Measurements from ENCODE around the gene MED28. TPM values are rescaled to one million over a fixed set of nuclear protein-coding genes. Genes with fewer than 3 reads are reported as not detected.
"Not testable (repeated sequence)": the region's sequence is repeated elsewhere in the genome, so short reads cannot be mapped to it uniquely, and the experiment has no call there.

Gene MED28
- total RNA-seq, 1 donor from 2014 or later = 92.5 TPM

- Mint-ChIP-seq H3K4me3 (no peak overlapping the region), H3K4me1 (ENCODE audit: unreplicated experiment) (no peaks in the 10 kb centered on the region), H3K36me3 (no peaks in the 10 kb centered on the region), H3K27ac (no peak overlapping the region), H3K27me3 (peaks cover 2% of the 10 kb centered on the region), H3K9me3 (no peaks in the 10 kb centered on the region)
- TF ChIP-seq, protein P1, sequence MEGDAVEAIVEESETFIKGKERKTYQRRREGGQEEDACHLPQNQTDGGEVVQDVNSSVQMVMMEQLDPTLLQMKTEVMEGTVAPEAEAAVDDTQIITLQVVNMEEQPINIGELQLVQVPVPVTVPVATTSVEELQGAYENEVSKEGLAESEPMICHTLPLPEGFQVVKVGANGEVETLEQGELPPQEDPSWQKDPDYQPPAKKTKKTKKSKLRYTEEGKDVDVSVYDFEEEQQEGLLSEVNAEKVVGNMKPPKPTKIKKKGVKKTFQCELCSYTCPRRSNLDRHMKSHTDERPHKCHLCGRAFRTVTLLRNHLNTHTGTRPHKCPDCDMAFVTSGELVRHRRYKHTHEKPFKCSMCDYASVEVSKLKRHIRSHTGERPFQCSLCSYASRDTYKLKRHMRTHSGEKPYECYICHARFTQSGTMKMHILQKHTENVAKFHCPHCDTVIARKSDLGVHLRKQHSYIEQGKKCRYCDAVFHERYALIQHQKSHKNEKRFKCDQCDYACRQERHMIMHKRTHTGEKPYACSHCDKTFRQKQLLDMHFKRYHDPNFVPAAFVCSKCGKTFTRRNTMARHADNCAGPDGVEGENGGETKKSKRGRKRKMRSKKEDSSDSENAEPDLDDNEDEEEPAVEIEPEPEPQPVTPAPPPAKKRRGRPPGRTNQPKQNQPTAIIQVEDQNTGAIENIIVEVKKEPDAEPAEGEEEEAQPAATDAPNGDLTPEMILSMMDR (conservative IDR thresholded peaks at IDR 0.05) = no peak
- DNase-seq (ENCODE audit: extremely low spot score, unreplicated experiment) = no peak
Measured at GRCh38 chr4:17657090-17657489, 42.6 kb downstream of the MED28 start.

DNA sequence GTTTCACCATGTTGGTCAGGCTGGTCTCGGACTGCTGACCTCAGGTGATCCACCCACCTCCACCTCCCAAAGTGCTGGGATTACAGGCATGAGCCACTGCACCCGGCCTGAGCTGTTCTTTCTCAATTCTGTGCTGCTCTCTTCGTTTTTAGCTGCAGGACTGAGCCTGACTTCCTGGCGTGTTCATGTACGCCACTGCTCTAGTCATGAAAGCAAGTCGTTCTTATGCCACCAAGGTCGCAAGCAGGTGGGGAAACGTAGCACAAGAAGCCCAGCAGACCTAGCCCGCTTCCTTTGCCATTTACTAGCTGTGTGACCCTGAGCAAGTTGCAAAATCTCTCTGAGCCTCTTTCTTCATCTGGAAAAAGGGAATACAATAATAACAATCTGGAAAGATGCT lies 43.4 kb downstream of the MED28 start:
- DNase-seq (ENCODE audit: extremely low spot score, unreplicated experiment) = no peak
- Mint-ChIP-seq H3K27ac (no peak overlapping the region), H3K9me3 (no peaks in the 10 kb centered on the region), H3K27me3 (peaks cover 2% of the 10 kb centered on the region), H3K36me3 (no peaks in the 10 kb centered on the region), H3K4me3 (no peak overlapping the region), H3K4me1 (ENCODE audit: unreplicated experiment) (no peaks in the 10 kb centered on the region)
- TF ChIP-seq, protein P1 (conservative IDR thresholded peaks at IDR 0.05) = no peak

DNA sequence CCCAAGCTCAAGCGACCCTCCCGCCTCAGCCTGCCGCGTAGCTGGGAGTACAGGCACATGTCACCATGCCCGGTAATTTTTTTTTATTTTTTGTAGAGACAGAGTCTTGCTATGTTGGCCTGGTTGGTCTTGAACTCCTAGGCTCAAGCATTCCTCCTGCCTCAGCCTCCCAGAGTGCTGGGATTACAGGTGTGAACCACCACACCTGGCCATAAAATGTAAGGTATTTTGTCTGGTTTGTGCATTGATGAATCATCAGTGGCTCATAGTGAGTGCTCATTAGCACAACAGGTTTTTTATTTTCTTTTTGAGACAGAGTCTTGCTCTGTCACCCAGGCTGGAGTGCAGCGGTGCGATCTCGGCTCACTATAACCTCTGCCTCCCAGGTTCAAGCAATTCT lies 44.8 kb downstream of the MED28 start:
- H3K4me3 Mint-ChIP-seq; DNase-seq (ENCODE audit: extremely low spot score, unreplicated experiment); H3K27ac Mint-ChIP-seq; H3K36me3 Mint-ChIP-seq; H3K27me3 Mint-ChIP-seq; H3K9me3 Mint-ChIP-seq; H3K4me1 Mint-ChIP-seq (ENCODE audit: unreplicated experiment): not testable (repeated sequence)

DNA sequence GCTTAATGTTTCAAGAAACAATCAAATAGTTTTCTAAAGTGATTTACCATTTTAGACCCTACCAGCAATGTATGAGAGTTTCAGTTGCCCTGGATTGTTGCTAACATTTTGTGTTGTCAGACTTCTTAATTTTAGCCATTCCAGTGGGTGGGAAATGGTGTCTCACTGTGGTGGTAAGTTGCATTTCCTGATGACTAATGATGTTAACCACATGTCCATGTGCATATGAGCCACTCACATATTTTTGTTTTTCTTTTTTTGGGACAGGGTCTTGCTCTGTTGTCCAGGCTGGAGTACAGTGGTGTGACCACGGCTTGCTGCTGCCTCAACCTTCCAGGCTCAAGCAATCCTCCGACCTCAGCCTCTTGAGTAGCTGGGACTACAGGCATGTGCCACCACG lies 48.3 kb downstream of the MED28 start:
- no peak for DNase-seq (ENCODE audit: extremely low spot score, unreplicated experiment)
- H3K27me3 Mint-ChIP-seq = no peaks in the 10 kb centered on the region
- no peaks in the 10 kb centered on the region for H3K4me1 Mint-ChIP-seq (ENCODE audit: unreplicated experiment)

DNA sequence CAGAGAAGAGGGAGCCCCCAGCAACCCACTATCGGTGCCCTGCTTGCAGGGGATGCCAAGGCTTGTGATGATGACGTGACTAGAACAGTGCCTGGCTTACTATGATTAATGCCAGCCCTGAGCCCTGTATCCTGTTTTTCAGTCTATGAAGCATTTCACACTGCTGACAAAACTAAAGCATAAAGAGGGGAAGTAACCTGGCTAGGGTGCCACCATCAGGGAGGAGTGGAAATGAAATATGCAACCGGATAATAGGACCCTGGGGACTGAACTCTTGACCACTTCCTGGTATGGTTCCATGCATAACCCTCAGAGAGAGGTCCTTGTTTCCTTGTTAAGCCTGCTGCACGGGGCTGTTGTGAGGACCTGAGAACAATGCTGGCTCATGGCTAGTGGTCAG lies 50.3 kb downstream of the MED28 start:
- H3K9me3 Mint-ChIP-seq = no peaks in the 10 kb centered on the region
- H3K4me1 Mint-ChIP-seq (ENCODE audit: unreplicated experiment) = no peaks in the 10 kb centered on the region
- no peak overlapping the region for H3K27ac Mint-ChIP-seq
- no peaks in the 10 kb centered on the region for H3K27me3 Mint-ChIP-seq
- no peaks in the 10 kb centered on the region for H3K36me3 Mint-ChIP-seq
- TF ChIP-seq, protein P1 (conservative IDR thresholded peaks at IDR 0.05) = no peak
- DNase-seq (ENCODE audit: extremely low spot score, unreplicated experiment) = no peak
- no peak overlapping the region for H3K4me3 Mint-ChIP-seq

More for the DNA sequence above, 48.3 kb downstream of the MED28 start:
- no peak overlapping the region for H3K4me3 Mint-ChIP-seq
- no peaks in the 10 kb centered on the region for H3K9me3 Mint-ChIP-seq
- no peaks in the 10 kb centered on the region for H3K36me3 Mint-ChIP-seq
- TF ChIP-seq, protein P1 (conservative IDR thresholded peaks at IDR 0.05) = no peak
- no peak overlapping the region for H3K27ac Mint-ChIP-seq

DNA sequence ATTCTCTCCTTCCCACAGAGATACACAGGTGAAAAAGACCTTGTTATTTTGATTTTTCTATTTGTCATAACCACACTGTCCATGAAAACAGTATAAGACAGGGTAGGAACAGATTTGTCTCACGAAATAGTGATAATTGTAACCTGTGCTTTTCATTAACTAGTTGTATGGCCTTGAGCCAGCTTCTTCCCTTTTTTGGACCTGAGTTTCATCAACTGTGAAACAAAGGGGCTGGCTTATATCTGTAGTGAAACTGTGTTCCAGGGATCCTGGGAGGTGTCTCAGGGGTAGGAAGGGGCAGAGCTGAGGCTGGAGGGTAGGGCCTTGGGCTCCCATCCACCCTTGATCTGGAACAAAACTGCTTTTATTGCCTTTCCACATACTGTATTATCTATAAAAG lies 50.9 kb downstream of the MED28 start:
- no peaks in the 10 kb centered on the region for H3K27me3 Mint-ChIP-seq
- TF ChIP-seq, protein P1 (conservative IDR thresholded peaks at IDR 0.05) = no peak
- no peaks in the 10 kb centered on the region for H3K36me3 Mint-ChIP-seq
- H3K9me3 Mint-ChIP-seq = no peaks in the 10 kb centered on the region
- no peak overlapping the region for H3K4me3 Mint-ChIP-seq
- H3K4me1 Mint-ChIP-seq (ENCODE audit: unreplicated experiment) = no peaks in the 10 kb centered on the region
- no peak overlapping the region for H3K27ac Mint-ChIP-seq
- DNase-seq (ENCODE audit: extremely low spot score, unreplicated experiment) = no peak

Data from type B pancreatic cell (in vitro differentiated cells).